ENCODE results near the gene GNA15. TPM values are rescaled to one million over a fixed set of nuclear protein-coding genes. Genes with fewer than 3 reads are reported as not detected.
"Not testable (repeated sequence)": the region's sequence is repeated elsewhere in the genome, so short reads cannot be mapped to it uniquely, and the experiment has no call there.

The GNA15 gene, protein sequence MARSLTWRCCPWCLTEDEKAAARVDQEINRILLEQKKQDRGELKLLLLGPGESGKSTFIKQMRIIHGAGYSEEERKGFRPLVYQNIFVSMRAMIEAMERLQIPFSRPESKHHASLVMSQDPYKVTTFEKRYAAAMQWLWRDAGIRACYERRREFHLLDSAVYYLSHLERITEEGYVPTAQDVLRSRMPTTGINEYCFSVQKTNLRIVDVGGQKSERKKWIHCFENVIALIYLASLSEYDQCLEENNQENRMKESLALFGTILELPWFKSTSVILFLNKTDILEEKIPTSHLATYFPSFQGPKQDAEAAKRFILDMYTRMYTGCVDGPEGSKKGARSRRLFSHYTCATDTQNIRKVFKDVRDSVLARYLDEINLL
- total RNA-seq, result 0.13 and 0.63 TPM in 2 replicates

DNA sequence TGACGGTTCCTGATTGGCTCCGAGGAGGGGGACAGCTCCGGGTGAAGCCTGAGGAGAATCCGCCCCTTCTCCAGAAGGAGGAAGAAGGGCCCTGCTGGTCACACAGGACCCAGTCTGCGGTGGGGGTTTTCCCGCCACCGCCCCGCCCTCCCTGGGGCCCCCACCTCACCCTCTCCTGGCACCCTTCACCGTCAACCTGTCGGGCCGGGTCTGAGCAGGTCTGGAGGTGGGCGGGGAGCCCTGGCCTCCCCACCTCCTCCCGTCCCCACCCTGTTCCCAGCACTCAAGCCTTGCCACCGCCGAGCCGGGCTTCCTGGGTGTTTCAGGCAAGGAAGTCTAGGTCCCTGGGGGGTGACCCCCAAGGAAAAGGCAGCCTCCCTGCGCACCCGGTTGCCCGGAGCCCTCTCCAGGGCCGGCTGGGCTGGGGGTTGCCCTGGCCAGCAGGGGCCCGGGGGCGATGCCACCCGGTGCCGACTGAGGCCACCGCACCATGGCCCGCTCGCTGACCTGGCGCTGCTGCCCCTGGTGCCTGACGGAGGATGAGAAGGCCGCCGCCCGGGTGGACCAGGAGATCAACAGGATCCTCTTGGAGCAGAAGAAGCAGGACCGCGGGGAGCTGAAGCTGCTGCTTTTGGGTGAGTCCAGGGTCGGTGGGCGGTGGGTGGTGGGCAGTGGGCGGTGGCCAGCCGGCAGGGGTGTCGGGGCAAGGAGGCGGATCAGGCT lies at the start of gene GNA15:
Gene GNA15 (plus strand): TSS at position 73 of the 723 bp plus-strand sequence. CDS start 418 bp downstream, at position 491.
- DNase-seq (ENCODE audit: low read depth in 2 of 2), result no peak

DNA sequence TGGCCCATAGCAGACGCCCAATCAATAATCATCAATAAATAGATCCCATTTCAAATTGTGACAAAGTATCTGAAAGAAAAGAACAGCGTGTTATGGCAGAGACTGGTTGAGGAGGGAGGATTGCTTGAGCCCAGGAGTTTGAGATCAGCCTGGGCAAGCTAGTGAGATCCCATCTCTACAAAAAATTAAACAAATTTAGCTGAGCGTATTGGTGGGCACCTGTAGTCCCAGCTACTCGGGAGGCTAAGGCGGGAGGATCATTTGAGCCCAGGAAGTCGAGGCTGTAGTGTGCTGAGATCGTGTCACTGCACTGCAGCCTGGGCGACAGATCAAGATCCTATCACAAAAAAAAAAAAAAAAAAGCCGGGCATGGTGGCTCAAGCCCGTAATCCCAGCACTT lies 48.1 kb upstream of the GNA15 start:
- DNase-seq (ENCODE audit: low read depth in 2 of 2), result no peak

DNA sequence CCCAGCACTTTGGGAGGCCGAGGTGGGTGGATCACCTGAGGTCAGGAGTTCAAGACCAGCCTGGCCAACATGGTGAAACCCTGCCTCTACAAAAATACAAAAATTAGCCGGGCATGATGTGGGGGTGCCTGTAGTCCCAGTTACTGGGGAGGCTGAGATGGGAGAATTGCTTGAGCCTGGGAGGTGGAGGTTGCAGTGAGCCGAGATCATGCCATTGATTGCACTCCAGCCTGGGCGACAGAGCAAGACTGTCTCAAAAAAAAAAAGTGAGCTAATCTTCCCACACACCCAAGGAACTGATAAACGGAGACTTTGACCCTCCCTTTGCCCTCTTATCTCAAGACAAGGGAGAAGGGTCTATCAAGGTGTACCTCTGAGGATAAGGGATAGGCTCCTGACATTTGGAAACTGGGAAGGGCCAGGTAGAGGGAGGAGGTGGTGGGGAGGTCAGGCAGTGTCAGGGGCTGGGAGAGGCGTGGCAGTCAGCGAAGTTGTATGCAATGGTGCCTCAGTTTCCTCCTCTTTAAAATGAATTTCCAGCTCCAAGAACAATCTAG lies 46.5 kb upstream of the GNA15 start:
- not testable (repeated sequence) for DNase-seq (ENCODE audit: low read depth in 2 of 2)

DNA sequence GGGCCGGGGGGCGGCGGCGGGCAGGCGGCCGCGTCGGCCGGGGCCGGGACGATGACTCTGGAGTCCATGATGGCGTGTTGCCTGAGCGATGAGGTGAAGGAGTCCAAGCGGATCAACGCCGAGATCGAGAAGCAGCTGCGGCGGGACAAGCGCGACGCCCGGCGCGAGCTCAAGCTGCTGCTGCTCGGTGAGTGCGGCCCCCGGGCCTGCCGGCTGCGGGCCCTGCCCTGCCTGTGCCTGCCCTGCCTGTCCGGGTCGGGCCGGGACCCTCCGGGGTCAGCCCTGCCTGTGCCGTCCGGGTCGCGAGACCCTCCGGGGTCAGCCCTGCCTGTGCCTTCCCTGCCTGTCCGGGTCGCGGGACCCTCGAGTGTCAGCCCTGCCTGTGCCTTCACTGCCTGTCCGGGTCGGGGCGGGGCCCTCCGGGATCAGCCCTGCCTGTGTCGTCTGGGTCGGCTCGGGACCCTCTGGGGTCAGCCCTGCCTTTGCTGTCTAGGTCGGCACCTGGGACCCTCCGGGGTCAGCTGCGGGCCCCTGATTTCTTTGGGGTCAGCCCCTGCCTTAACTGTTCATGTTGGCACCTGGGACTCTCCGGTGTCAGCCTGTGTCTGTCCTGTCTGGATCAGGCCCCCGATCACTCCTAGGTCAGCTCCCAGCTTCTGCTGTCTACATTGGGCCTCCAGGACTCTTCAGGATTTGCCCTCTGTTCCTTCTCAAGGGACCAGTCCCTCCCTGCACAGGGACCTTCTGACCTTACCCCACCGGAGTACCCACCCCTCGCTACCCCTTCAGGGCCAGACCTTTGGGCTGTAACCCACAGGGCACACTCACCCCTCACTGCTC lies 41.0 kb upstream of the GNA15 start:
- peak in 1 of 2 donors; percentile 28 for DNase-seq (ENCODE audit: low read depth in 2 of 2)

DNA sequence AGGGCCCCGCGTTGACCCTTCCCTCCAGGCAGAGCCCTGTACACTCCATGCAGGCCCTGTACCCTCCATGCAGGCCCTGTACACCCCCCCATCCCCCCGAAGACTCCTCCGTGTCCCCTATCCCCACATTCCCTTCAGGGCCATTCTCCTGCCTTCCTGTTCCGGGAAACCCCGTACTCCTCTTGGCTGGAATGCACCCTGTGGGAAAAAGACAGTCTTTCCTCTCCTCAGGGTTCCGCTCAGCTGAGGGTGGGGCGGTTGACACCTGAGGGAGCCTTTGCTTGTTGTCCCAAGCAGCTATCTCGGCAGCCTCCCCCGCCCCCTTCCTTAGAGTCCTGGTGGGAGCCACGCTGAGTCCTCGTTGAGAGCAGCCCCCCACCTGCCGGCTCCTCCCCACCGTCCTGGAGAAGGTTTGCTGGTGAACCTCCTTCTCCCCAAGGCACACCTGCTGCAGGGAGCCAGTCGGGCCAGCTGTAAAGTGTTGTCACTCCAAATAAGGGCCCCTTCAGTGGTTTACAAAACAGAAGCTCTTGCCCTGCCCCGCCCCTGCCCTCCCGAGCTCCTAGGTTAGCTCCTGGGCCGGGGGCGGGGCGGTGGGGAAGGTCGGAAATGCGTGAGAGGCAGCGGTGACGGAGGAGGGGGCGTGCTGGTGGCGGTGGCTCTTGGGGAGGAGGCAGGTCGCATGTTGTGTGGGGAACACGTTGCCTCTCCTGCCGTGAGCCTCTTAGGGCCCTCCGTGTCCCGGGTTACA lies 40.2 kb upstream of the GNA15 start:
- peak in 1 of 2 donors; percentile 46 for DNase-seq (ENCODE audit: low read depth in 2 of 2)

DNA sequence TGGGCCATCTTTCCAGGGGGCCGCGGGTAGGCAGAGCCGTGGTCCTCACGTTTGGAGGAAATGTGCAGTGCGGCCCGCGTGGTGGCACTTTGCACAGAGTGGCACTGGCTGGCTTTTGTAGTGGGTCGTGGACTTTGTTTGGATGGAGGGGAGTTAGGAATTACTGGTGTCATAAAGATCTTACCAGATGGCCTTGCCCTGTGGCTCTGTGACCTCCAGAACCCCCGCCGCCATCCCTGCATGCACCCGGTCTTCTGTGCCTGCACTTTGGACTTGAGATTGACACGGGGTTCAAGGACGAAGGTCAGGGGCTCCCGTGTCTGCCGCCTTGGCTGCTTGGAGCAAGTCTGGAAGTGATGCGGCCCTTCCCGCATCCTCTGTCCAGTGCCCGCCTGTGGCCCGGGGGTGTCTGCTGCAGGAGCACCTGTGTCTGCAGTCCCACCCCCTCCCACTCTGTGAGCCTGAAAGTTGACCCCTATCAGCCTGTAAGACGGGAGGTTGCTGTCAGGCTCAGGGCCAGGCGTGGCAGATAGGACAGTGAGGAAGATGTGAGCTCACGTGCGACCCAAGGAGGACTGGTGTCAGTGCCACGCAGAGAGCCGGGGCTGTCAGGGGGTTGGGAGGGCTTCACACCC lies 39.4 kb upstream of the GNA15 start:
- no peak for DNase-seq (ENCODE audit: low read depth in 2 of 2)

DNA sequence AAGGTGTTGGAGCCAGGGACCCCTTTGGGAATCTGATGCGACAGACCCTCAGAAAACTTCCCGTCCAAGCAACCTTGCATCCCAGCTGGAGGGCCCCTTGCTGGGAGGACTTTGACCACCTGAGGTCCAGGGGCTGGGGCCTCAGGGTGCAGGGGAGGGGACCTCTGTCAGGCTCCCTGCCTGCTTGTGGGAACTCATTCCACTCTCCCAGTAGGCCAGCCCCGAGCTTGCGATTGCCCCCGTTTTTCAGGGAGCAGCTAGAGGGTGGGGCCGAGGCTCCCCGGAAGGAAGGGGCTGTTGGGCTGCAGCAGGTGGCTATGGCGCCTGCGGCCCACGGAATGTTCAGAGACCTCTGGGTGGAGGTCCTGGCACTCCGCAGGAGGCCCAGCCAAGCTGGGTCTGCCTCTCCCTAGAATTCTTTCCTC lies 38.9 kb upstream of the GNA15 start:
- no peak for DNase-seq (ENCODE audit: low read depth in 2 of 2)

DNA sequence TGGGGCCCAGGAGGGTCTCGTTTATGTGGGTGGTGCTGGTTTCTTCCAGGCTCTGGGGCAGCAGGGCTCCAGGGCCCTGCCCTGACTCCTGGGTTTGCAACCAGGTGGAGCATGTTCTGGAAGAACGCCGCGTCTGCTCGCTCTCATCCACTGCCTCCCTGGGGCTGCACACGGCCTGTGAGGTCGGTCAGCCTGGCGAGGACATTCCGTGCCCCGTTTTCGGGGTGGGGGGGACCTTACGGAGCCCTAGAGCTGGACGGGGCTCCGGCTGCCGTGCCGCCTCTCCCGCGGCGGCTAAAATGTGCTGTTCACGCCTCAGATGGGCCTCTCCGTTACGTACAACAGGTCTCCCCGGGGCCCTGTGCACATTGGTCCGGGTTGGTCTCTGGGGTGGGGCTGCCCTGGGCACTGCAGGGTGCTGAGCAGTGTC lies 38.4 kb upstream of the GNA15 start:
- DNase-seq (ENCODE audit: low read depth in 2 of 2), result no peak

DNA sequence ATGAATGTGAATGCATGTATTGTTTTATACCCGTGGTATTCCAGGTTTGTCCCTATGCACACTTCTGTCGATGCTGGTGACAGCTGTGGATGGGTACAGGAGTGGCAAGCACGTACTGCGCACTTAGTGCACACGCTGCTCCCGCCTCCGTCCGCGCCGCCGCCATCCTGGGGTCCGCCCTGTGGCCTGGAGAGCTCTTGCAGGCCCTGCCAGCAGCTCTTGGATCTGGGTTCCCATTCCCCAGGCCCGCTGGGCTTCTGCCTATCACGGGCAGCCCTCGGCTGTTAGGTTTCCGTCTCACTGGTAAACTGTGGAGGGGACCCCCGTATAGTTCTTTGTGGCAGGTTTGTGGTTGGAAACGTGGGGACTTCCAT lies 37.7 kb upstream of the GNA15 start:
- peak in 1 of 2 donors; percentile 41 for DNase-seq (ENCODE audit: low read depth in 2 of 2)

DNA sequence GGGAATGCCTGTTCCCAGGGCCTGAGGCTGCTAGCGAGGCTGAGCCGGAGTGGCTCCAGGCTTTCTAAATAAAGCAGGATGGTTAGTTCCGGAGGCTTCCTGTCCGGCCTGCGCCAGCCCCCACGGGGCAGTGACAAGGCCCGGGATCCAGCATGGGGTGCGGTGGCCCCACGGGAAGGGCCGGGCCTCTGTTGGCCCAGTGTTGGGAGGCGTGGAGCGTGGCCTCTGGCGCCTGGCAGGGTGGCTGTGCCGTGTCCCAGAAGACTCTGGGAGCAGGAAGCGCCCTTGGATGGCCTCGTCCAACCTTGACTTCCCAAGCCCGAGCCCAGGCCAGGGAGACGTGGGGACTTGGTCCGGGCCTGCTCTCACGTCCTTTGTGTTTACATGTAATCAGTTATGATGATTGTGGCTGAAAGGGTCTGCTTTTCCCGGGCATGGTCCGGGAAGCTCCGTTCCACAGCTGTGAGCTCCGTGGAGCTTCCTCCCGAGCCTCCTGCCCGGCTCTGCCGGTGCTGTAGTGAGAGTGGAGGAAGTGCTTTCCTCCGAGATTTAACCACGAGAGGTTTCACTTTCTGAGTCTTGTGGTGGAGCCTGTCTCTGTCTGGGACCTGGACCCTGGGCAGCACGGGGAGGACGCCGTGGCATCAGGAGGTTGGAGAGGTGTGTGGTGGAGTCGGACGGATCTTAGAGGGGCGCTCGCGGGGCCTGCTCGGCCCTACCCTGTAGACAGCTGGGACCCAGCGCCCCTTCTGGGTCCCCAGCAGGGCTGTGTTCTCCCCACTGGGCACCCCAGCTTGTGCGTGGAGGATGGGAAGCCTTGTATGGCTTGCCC lies 37.1 kb upstream of the GNA15 start:
- peak in 1 of 2 donors; percentile 45 for DNase-seq (ENCODE audit: low read depth in 2 of 2)

DNA sequence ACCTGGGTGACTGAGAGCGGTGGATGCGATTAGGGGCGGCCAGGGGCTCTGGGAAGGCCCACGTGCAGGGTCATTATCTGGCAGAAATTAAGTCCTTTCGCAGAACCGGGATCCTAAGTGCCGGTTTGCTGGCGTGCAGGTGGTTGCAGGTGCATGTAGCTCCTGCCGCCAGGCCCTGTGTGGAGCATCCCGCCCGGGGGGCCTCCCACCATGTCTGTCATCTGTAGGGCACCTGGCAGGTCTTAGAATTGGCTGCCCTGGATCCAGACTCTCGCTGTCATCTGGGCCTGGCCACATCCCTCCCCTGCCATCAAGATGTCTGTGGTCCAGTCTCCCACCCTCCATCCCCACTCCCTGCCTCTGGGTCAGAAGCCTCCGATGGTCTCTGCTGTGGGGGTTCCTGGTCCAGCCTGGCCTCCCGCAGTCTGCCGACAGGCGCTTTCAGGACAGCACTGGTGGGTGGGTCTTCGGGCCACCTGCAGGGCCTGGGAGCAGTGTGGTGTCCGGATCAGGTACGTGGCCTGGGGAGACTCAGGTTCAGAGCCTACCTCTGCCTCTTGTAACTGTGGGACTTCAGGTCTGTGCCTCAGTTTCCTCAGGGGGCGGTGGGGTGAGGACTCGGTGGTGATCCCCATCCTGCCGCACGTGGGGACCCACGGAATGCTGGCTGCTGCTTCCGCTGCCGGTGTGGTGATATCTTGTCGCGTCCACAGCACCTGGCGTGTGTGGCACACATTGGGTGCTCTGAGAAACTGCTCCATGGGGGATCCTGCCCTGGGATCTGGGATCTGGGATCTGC lies 36.3 kb upstream of the GNA15 start:
- no peak for DNase-seq (ENCODE audit: low read depth in 2 of 2)

DNA sequence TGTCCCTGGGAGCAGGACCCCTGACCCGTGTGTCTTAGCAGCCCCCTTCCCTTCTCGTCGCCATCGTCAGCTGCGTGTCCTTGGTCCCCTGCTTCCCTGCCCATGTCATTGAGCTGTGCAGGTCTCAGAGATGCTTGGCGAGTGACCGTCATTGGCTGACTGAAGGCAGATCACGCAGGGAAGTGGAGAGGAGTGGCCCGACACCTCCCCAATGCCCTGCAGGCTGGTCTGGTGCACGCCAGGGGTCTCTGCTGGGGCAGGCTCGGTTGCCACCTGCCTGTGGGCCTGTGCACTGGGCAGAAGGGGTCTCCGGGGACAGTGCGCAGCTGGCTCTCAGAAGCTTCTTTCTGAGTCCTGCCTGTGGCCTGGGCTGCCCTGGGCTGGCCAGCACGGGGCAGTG lies 35.5 kb upstream of the GNA15 start:
- DNase-seq (ENCODE audit: low read depth in 2 of 2), result no peak

DNA sequence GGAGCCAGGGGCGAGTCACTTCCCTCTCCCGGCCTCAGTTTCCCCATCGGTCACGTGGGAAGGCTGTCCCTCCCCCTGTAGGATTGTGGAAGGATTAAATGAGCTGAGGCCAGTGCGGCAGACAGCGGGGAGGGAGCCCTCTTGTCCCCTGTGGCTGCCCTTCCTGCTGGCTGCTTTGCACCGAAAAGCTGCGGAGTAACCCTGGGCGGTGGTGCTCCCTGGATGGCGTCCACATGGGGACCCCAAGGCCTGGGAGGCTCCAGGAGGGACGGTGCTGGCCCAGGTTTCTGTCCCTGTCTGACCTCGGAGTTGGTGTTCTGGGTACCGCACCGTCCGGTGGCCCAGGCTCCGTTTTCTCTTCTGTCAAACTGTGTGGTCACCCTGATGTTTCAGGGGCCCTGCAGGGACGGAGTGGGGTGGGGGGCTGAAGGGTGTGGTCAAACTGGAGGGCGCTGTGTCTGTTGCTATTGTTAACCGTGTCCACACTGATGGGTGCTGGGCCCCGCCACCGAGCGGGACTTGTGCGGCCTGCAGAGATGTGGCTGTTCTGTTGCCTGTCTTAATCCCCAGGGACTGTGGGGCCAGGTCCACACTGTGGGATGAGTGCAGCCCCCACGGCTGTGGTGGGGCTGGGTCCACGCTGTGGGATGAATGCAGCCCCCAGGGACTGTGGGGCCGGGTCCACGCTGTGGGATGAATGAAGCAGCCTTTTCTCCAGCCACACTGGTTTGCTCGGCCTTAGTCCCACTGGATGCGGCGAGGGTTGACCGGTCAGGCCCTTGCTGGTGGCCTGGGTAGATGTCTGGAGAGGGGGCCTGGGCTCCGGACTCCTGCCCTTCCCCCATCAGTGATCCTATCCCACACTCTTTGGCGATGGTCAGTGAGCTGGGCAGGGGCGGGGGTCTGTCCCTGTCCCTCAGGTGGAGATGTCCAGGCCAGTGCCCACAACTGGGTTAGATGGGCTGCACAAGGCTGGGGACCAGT lies 34.8 kb upstream of the GNA15 start:
- DNase-seq (ENCODE audit: low read depth in 2 of 2), result no peak

DNA sequence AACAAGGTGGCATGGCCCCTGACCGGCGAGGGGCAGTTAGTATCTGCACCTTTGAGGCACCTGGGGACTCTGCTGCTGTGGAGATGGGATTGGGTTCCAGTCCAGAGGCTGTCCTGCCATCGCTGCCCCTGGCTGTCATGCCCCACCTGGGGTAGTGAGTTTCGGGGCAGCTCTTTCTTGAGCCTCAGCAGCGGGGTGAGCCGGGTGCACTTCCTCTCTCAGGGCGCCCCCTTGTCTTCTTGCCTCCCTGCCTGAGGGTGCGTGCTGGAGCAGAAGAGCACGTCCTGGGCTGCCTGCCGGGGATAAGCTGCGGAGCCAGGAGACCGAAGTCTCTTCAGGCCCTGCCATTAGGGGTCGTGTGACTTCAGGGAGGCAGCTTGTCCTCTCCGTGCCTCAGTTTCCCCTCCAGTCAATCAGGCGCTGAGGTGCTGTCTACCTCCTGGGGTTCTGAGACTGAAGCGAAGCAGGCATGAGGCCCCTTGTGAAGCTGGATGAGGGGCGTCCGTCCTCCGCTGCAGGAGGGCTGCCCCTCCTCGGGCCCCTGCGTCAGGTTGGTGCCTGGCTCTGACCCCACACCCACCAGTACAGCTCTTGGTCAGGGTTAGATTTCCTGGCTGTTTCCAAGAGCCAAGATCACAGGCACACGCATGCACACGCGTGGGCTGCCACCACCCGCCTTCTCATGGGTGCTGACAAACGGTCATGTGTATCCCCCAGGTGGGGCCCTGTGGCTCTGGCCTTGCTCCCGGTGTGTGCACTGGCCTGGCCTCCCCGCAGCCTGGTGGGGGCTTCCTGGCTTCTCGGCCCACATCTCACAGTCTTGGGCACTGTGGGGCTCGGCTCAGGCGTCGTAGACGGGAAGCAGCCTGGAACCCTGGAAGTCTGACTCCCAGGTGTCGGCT lies 33.3 kb upstream of the GNA15 start:
- DNase-seq (ENCODE audit: low read depth in 2 of 2), result no peak

DNA sequence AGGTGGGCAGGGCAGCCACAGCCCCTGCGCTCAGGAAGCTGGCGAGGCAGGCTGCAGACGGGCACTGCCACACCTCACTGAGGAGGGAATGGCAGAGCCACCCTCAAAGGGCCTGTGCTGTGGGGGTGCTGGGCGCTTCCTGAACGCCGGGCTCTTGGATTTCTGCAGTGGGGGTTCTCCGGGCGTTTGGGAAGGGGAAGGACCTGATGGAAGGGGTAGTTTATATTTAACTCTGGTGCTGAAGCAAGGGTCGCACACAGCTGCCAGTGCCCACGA lies 31.2 kb upstream of the GNA15 start:
- DNase-seq (ENCODE audit: low read depth in 2 of 2), result no peak

DNA sequence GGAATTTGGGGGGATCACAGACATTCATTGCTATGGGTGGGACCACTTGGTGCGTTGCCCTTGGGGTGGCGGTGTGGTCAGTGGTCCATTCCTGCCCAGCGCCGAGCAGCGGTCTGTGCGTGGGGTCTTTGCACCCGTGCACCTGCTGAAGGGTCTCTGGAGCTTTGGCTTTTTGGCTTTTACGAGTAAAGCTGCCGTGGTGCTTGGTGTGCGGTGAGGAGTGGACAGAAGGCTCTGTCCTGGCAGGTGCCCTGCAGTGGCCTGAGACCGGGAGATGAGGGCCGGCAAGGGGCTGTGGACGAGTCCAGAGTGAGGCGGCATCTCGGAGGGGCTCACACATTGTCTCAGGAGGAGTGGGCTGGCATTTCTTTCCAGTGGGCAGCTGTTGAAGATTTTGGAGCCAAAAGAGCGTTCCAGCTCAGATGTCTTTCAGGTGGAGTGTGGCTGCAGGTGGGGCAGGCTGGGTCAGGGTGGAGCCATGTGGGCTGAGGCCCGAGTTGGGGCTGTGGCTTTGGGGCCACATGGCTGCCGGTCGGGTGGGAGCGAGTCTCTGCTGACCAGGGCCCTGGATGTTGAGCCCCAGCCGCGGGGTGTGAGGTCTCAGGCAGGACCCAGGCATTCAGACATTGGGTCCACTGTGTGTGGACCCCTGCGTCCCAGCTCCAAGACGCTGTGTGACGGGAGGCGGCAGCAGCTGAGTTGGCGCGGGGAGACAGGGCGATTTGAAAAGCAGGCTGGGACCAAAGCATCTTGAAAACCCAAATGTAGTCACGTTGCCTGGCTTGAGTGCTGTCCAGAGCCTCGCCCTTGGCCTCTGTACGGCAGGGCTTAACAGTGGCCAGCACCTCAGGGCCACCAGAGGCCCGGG lies 30.0 kb upstream of the GNA15 start:
- no peak for DNase-seq (ENCODE audit: low read depth in 2 of 2)

Data from dermis microvascular lymphatic vessel endothelial cell (primary cell).